ENCODE data around the gene CHCT1.
"Not testable (repeated sequence)": the region's sequence is repeated elsewhere in the genome, so short reads cannot be mapped to it uniquely, and the experiment has no call there.

Gene CHCT1

DNA sequence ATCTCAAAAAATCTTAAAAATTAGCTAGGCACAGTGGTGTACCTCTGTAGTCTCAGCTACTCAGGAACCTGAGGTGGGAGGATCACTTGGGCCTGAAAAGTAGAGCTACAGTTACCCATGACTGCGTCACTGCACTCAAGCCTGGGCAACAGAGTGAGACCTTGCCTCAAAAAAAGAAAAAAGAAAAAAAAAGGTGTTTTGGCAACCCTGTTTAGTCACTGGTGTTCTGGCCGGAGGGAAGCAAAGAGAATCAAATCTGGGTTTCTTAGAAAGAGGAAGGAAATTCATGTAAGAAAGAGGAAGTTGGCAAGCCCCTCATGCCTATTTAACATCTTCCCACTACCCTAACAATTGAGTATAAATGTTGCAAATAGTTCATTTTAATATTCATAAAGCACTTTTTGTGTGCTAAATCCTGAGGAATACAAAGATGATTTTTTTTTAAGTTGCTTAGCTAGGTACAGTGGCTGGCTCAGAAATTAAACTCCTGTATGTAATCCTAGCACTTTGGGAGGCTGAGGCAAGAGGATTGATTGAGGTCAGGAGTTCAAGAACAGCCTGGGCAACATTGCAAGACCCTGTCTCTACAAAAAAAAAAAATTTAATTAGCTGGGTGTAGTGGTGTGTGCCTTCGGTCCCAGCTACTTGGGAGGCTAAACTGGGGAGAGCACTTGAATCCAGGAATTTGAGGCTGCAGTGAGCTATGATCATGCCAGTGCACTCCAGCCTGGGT lies 23.9 kb upstream of the CHCT1 start:
- DNase-seq (ENCODE audit: low spot score): no peak

DNA sequence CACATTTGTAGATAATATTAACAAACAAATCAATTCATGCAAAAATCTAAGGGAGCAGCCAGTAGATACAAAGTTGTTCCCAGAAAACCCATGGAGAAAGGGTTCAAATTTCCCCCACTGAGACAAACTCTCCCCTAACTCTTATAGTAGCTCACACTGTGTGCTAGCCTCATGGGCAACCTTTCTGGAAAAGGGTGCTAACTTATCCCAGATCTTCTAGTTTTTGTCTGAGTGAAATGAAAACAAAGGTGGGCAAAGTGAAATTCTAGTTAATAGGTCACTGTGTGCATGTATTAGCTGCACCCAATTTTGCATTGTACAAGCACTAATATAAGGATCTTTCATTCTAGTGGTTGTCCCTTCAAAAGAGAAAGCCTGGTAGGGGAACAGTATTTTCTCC lies 20.5 kb upstream of the CHCT1 start:
- no peak for DNase-seq (ENCODE audit: low spot score)

DNA sequence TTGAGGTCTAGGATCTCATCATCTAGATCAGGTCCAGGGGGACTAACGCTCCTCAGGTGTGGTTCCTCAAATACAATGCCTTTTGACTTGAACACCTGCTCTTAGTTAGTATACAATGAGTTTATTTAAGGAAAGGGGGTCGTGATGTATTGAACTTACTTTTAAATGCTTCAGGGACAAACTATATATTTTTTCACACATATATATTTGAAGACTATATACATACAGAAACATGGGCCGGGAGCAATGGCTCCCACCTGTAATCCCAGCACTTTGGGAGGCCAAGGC lies 18.8 kb upstream of the CHCT1 start:
- no peak for DNase-seq (ENCODE audit: low spot score)

DNA sequence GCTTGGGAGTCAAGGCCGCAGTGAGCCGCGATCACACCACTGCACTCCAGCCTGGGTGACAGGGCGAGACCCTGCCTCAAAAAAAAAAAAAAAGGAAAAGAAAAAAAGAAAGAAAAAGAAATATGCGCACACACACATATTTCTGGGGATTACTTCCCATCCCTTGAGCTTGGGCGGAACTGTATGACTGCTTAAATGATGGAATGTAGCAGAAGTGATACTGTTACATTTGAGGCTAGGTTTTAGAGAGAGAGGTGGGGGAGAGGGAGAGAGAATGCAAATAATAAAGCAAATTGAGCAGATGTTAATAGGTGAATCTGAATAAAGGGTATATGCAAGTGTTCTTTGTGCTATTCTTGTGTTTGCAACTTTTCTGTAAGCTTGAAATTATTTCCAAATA lies 18.3 kb upstream of the CHCT1 start:
- no peak for DNase-seq (ENCODE audit: low spot score)

DNA sequence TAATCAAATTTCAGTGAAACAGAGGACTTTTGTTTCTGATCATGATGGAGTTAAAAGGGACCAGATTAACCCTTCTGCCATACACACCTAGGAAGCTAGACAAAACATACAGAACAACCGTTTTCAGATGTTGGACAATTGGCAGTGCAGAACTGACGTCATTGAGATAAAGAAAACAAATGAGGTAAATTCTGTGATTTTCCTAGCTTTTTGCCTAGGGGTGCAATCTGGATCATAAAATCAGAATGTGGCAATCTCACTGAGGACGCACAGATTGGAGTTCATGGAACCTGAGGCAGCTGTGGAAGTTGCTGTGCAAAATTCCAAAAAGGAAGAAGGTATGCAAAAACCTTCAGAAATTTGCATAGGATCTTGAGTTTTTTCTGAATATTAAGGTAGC lies 15.4 kb upstream of the CHCT1 start:
- no peak for DNase-seq (ENCODE audit: low spot score)

DNA sequence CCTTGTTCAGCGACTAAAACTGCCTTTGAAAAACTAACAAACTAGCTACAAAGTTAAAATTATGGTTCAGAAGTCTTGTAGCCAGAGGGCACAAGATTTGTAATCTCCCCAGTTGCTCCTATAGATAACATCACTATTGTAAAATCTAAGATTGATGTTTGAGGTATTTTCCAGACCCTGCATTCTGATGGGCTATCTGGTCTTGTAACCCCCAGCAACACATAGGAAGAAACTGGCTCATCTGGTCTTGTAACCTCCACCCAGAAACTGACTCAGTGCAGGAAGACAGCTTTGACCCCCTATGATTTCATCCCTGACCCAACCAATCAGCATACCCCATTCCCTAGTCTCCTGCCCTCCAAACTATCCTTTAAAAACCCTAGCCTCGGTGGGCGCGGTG lies 12.3 kb upstream of the CHCT1 start:
- no peak for DNase-seq (ENCODE audit: low spot score)

DNA sequence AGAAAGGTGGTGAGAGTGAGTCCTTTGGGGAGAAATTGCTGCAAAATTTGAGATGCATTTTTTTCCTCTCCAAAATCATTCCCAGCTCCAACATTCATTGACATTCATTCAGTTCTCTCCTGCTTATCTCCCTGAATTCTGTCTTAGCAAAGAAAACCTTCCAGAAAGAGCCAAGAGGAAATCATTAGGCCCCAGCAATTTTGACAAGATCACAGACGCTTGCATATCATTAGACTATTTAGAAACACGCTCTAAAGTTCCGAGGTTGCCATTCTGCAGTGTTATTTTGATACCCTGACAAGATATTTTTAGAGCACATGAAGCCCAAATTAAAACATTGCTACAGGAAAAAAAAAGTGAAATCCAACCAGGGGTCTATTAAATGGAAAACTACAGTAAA lies 9.6 kb upstream of the CHCT1 start:
- DNase-seq (ENCODE audit: low spot score): no peak

DNA sequence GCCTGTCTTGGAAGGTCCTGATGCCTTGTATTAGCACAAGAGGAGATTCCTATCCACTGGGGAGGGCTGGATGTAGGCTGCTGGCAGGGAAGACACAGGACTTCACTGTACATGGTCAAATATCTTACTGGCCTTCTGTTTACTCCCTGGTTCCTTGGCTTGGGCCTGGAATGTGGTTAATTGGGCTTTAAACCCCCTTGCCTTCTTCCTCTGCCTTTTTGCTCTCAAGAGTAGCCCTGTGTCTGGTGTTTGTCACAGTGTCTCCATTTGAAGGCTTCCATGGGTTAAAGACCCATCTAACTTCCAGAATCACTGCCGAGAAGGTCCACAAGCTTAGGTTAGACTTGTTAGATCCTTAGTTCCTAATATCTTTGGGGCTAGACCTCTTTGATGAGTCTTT lies 7.1 kb upstream of the CHCT1 start:
- no peak for DNase-seq (ENCODE audit: low spot score)

DNA sequence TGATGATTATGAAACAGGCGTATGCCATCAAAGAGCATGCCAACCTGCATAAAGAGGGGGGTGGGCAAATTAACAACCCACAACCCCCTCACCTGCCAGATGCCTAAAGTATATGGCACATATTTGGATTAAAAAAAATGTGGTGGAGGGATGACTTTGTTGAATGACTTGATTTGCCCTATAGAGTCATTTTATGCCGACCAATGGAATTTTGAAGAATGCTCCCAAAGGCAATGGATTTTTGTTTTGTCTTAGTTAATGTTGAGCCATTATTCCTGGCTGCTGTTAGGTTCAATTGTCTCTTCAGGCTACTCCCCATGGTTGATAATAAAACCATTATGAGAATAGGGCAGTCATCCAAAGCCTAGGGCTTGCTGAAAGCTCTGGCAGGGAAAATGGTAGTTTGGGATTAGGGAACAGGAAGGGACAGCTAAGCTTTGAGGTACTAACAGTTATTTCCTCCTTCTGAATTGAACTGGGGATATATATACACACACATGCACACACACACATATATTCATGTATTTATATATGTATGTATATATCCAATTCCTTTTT lies 5.8 kb upstream of the CHCT1 start:
- no peak for DNase-seq (ENCODE audit: low spot score)

DNA sequence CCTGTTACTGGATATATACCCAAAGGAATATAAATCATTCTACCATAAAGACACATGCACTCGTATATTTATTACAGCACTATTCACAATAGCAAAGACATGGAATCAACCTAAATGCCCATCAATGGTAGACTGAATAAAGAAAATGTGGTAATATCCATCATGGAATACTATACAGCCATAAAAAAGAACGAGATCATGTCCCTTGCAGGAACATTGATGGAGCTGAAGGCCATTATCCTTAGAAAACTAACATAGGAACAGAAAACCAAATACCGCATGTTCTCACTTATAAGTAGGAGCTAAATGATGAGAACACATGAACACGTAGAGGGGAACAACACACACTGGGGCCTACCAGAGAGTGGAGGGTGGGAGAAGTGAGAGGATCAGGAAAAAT lies 3.3 kb upstream of the CHCT1 start:
- DNase-seq (ENCODE audit: low spot score): not testable (repeated sequence)

DNA sequence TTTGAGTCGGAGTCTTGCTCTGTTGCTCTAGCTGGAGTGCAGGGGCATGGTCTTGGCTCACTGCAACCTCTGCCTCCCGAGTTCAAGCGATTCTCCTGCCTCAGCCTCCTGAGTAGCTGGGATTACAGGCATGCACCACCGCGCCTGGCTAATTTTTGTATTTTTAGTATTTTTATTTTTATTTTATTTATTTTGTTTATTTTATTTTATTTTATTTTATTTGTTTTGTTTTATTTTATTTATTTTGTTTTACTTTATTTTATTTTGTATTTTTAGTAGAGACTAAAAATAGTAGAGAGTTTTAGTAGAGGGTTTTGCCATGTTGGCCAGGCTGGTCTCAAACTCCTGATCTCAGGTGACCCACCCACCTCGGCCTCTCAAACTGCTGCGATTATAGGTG lies 2.4 kb upstream of the CHCT1 start:
- not testable (repeated sequence) for DNase-seq (ENCODE audit: low spot score)

DNA sequence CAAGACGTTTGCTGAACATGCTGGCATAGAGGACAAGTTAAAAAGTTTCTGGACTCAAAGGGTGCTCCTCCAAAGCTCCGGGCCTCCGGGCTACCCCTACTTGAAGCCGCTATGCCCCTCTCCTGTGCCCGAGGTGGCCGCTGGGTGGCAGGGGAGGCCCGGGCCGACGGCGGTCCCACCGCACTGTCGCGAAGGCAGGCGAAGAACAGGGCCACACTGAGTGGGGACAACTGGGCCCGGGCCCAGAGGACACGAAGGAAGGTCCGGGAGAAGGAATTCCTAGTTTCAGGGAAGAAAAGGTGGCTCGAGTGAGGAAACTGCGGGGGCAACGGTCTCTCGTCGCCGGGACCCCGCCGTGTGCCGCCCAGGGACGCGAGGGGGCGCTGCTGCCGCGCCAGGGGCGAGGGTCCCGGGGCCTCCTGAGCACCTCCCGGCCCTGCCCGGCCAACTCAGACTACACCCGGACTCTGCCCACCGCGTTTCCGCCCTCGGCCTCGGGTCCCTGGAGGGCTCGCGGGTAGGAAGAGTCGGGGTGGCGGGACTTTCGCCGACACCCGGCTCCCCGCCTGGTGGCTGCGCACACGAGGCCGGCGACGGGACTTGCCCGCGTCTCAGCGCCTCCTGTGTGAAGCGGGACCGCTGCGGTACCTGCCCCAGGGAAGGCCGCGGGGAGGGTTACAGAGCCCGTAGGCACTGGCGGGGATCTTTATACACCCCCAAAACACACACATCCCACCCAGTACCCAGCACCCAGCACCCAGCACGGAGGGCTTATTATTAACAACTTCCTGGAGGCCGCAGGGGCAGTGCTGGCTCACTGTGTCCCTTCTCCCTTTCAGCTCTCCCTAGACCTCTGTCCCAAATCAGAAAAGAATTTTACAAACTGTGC lies 772 bp upstream of the CHCT1 start:
- DNase-seq (ENCODE audit: low spot score): peak; percentile 90

DNA sequence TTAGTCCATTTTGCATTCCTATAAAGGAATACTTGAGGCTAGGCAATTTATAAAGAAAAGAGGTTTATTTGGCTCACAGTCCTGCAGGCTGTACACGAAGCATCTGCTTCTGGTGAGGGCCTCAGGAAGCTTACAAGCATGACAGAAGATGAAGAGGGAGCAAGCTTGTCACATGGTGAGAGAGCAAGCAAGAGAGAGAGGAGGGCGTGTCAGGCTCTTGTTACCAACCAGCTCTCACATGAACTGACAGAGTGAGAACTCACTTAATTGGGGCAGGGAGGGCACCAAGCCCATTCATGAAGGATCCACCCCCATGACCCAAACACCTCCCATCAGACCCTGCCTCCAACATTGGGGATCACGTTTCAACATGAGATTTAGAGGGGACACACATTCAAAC lies 1.6 kb downstream of the CHCT1 start:
- DNase-seq (ENCODE audit: low spot score): no peak

DNA sequence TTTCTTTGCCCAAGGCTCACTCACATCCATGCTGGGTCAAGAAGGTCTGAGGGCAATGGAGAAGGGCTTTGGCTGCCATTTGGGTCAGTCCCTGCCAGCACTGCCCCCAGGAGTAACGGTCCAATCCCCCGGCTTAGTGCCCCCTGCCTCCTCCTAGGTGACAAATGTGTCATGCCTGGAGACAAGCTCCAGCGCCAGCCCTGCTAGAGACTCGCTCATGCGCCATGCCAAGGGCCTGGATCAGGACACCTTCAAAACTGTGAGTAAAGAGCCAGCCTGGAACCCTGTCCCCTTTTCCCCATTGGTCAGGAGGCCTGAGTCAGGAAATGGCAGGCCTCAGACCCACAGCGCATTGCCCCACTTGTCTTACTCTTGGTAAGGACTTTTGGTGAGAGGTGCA lies 3.3 kb downstream of the CHCT1 start:
- DNase-seq (ENCODE audit: low spot score): no peak

DNA sequence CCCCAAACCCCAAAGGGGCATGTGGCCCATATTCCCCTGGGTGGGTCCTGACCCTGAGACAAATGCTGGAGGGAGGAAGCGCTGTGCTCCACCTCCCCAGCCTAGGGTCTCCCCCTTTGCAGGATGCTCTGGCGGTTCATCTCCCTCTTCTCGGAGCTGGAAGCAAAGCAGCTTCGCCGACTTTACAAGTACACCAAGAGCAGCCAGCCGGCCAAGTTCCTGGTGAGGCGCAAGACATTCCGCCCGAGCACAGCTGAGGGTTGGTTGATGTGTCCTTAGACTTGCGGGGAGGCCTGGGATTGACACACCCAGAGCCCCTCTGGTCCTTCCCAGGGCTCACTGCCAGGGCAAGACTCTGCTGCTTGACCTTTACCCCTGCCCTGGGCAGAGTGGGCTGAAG lies 4.3 kb downstream of the CHCT1 start:
- no peak for DNase-seq (ENCODE audit: low spot score)

DNA sequence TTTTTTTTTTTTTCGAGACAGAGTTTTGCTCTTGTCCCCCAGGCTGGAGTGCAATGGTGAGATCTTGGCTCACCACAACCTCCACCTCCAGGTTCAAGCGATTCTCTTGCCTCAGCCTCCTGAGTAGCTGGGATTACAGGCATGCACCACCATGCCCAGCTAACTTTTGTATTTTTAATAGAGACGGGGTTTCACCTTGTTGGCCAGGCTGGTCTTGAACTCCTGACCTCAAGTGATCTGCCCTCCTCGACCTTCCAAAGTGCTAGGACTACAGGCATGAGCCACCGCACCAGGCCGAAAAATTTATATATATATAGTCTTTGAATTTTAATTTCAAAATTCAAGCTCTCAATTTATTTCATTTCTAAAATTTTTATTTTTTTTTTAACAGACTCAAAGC lies 6.2 kb downstream of the CHCT1 start:
- DNase-seq (ENCODE audit: low spot score): not testable (repeated sequence)

DNA sequence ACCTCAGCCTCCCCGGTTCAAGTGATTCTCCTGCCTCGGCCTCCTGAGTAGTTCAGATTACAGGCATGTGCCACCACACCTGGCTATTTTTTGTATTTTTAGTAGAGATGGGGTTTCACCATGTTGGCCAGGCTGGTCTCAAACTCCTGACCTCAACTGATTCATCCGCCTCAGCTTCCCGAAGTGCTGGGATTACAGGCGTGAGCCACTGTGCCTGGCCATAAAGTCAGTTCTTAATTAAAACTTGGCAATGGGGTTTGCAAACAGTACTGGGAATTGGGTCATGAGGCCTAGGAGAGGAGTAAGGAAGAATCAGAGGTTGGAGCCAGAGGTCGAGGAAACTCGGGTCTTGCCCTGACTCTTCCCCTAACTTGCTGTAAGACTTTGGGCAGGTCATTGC lies 8.3 kb downstream of the CHCT1 start:
- not testable (repeated sequence) for DNase-seq (ENCODE audit: low spot score)

DNA sequence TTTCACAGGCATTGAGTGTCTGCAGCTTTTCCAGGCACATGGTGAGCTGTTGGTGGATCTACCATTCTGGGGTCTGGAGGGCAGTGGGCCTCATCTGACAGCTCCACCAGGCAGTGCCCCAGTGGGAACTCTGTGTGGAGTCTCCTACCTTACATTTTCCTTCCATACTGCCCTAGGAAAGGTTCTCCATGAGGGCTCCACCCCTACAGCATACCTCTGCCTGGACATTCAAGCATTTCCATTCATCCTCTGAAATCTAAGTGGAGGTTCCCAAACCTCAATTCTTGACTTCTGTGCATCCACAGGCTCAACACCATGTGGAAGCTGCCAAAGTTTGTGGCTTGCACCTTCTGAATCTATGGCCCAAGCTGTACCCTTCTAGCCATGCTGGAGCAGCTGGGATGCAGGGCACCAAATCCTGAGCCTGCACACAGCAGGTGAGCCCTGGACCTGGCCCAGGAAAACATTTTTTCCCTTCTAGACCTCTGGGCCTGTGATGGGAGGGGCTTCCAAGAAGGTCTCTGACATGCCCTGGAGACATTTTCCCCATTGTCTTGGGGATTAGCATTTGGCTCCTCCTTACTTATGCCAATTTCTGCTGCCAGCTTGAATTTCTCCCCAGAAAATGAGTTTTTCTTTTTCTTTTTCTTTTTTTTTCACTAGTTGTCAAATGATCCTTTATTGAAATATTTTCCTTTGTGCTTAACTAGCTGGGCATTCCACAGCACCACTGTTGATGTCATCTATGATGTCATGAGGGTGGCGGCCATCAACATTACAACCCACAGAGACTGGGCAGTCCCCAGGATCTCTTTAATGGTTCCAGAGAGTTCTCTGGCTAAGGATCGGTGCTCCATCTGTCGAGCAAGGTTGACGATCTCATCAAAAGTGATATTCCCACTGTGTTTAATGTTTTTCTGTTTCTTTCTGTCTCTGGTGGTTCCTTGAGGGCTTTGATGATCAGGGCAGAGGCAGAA lies 11.0 kb downstream of the CHCT1 start:
- DNase-seq (ENCODE audit: low spot score): not testable (repeated sequence)

DNA sequence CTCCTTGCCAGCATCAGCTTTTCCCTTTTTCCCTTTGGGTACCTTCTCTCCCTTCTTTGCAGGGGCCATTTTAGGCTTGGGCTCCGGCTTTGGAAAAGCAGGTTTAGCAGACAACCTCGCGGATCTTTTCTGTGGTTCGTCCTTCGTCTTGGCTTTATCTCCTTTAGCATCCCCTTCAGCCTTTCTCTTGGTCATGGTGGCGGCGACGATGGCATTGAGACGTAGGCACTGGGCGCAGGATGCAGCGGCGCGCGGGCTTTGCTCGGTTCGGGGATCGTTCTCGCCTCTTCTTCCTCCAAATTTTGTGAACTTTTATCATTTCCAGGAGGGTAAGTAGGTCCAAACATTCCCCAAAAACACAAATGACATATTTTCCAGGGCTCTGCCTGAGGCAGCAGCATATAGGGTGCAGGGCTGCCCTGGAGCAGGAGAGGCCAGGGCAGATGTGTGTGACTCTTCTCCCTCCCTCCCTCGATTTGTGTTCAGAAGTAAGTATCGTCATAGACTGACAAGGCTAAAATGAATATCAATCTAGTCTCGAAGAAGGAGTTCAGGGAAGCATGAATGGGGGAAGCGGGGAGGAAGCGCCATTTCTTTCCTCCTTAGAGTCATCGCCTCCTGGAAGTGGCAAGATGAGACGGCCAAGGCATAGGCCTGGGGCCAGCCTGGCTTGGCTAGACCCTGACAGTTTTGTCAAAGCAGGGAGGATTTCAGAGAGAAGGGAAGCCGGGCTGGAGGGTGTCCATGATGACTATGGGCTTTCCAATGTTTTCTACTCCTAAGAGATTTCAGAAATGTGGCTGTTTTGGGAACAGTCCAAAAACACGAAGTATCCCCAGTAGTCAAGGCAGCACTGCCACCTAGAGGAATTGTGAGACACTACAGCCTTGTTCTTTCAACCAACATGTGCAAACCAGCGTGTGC lies 13.2 kb downstream of the CHCT1 start:
- DNase-seq (ENCODE audit: low spot score): peak; percentile 73

DNA sequence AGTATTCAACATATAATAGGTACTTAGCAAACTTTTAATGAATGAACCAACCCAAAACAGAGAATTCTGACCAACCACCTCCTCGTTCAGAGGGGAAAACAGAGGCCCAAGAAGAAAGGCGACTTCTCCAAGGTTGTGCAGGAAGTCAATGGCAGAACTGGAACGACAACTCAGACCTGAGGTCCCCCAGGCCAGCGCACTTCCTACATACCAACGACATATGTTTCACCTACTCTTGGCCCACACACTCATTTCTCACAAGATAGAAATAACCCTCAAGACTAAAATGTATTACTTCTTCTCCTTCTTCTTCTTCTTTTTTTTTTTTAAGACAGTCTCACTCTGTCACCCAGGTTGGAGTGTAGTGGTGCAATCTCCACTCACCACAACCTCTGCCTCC lies 14.4 kb downstream of the CHCT1 start:
- DNase-seq (ENCODE audit: low spot score): no peak

DNA sequence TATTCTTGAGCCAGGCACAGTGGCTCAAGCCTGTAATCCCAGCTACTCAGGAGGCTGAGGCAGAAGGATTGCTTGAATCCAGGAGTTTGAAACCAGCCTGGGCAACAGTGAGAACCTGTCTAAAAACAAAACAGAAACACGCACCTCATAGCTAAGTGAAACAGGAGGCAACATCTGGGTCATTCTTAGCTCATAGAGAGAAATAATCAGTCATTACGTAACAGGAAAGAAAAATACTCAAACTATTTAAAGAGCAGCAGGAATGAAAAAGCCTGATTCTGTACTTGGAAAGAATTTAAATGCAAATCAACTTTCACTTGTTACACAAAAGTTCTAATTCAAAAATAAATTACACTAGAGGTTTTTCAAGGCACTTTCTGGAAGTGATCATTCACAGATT lies 17.2 kb downstream of the CHCT1 start:
- DNase-seq (ENCODE audit: low spot score): no peak
